ENCODE results near the gene ISLR2.

DNA sequence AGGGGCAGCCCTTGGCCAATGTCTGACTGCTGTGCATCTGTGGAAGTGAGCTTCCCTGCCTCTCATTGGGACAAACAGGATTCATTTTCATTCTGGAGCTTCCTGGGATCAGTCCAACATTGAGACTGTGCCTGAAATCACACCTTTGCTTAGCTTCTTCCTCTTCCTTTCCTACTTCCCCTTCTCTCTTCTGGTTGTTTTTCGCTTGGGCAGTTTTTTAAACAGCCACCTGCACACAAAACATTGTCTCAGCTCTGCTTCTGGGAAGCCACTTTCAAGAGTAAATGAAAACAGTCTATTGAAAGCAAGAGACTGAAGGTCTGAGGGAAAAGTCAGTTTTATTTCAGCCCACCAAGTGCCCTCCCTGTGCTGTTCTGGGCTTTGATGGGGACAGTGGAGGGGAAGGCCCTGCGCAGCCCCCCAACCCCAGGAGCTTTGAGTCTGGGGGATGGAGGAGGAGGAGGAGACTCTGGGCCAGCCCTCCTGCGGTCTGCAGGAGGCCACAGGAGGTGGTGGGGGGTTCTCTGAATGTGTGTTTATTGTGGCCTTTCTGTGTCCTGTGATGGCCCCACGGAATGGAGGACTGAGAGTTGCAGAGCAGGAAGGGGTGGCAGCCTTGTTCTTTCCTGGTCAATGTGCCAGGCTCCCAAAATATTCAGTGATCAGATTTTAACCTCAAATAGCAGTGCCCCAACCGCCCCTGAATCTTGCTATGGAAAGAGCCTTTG, 7.8 kb upstream of the ISLR2 start:
- TF ChIP-seq, protein P1, sequence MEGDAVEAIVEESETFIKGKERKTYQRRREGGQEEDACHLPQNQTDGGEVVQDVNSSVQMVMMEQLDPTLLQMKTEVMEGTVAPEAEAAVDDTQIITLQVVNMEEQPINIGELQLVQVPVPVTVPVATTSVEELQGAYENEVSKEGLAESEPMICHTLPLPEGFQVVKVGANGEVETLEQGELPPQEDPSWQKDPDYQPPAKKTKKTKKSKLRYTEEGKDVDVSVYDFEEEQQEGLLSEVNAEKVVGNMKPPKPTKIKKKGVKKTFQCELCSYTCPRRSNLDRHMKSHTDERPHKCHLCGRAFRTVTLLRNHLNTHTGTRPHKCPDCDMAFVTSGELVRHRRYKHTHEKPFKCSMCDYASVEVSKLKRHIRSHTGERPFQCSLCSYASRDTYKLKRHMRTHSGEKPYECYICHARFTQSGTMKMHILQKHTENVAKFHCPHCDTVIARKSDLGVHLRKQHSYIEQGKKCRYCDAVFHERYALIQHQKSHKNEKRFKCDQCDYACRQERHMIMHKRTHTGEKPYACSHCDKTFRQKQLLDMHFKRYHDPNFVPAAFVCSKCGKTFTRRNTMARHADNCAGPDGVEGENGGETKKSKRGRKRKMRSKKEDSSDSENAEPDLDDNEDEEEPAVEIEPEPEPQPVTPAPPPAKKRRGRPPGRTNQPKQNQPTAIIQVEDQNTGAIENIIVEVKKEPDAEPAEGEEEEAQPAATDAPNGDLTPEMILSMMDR (IDR thresholded peaks at IDR 0.05) = no peak
- TF ChIP-seq POLR2A (IDR thresholded peaks at IDR 0.05) = no peak
- no peak for TF ChIP-seq POLR2AphosphoS5 (IDR thresholded peaks at IDR 0.05; ENCODE audit: insufficient read depth in 1 of 2, low read depth in 1 of 2)

All from vagina (tissue), 2 donors.